Nephron (organoid): ENCODE results near the gene ATP5F1E.
"Not testable (repeated sequence)": the region's sequence is repeated elsewhere in the genome, so short reads cannot be mapped to it uniquely, and the experiment has no call there.

ENCODE experiments used
- H3K27ac Mint-ChIP-seq, 3 experiments: 2 replicates each; pipeline ENCODE4 v1.8.0; 2020; ENCODE audit warnings: mixed read lengths in 3 of 3, mild to moderate bottlenecking in 2 of 3, moderate library complexity in 1 of 3
- H3K27me3 Mint-ChIP-seq: 2 replicates; pipeline ENCODE4 v1.8.0; 2021; ENCODE audit warnings: low read depth, mild to moderate bottlenecking, moderate library complexity, mixed read lengths
- H3K36me3 Mint-ChIP-seq: 2 replicates; pipeline ENCODE4 v1.8.0; 2020; ENCODE audit warnings: low read depth, mixed read lengths
- H3K4me1 Mint-ChIP-seq: 2 replicates; pipeline ENCODE4 v1.8.0; 2020; ENCODE audit warnings: mixed read lengths
- H3K4me3 Mint-ChIP-seq, 3 experiments: 2 replicates each; pipeline ENCODE4 v1.8.0; 2020; ENCODE audit warnings: mild to moderate bottlenecking in 3 of 3, mixed read lengths in 3 of 3, moderate library complexity in 2 of 3
- H3K9me3 Mint-ChIP-seq: 2 replicates; pipeline ENCODE4 v1.8.0; 2020; ENCODE audit warnings: mixed read lengths
- TF ChIP-seq, protein P1 (sequence below), 3 experiments: fragments of 200-600 bp; sonication (generic); IDR thresholded peaks; one replicate each; pipeline ENCODE4 v1.5.0; 2021; ENCODE audit warnings: antibody characterized with exemption in 3 of 3; ENCODE audit not compliant: unreplicated experiment in 3 of 3

The ATP5F1E gene

DNA sequence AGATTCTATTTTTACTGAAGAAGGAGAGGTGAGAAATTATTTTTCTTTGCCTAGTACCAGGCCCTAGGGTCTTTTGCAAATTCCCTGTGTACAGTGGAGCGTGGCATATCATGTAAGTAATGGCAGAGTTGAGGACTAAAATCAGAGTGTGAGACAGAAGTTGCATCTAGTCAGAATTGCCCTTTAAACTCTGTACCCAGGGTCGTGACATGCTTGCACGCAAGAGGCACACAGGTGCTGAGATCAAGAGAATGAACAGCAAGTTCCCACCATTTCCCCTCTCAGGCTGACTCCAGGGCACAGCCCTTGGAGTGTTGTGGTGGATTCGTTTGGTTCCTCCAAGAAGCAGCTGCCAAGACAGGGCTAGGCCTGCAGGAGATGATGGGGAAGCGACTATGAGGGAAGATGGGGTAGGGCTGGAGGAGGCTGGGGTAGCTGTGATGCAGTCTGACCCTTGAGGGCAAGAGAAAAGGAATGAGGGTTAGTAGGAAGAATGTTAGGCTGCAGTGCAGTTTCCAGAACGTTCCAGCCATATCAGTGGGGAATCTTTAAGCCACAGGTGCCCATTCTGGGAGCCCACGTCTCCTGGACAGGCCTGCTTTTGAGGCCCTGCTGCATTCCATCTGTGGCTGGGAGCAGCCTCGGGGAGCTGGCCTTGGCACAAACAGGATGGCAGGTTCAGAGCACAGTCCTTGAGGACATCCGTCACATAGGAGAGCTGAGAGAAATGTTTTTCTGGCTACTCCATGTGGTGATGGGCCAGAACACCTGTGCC lies 44.2 kb downstream of the ATP5F1E start:
- H3K4me1 Mint-ChIP-seq: peaks cover 23% of the 10 kb centered on the region
- TF ChIP-seq, protein P1, sequence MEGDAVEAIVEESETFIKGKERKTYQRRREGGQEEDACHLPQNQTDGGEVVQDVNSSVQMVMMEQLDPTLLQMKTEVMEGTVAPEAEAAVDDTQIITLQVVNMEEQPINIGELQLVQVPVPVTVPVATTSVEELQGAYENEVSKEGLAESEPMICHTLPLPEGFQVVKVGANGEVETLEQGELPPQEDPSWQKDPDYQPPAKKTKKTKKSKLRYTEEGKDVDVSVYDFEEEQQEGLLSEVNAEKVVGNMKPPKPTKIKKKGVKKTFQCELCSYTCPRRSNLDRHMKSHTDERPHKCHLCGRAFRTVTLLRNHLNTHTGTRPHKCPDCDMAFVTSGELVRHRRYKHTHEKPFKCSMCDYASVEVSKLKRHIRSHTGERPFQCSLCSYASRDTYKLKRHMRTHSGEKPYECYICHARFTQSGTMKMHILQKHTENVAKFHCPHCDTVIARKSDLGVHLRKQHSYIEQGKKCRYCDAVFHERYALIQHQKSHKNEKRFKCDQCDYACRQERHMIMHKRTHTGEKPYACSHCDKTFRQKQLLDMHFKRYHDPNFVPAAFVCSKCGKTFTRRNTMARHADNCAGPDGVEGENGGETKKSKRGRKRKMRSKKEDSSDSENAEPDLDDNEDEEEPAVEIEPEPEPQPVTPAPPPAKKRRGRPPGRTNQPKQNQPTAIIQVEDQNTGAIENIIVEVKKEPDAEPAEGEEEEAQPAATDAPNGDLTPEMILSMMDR (IDR thresholded peaks at IDR 0.05; ENCODE audit: unreplicated experiment in 3 of 3): no peak
- H3K4me3 Mint-ChIP-seq: no peak overlapping the region
- H3K36me3 Mint-ChIP-seq: peaks cover 67% of the 10 kb centered on the region
- H3K27ac Mint-ChIP-seq: peak overlapping the region; percentile 18 to 80 (median 62)
- H3K9me3 Mint-ChIP-seq: no peaks in the 10 kb centered on the region
- H3K27me3 Mint-ChIP-seq: no peaks in the 10 kb centered on the region

DNA sequence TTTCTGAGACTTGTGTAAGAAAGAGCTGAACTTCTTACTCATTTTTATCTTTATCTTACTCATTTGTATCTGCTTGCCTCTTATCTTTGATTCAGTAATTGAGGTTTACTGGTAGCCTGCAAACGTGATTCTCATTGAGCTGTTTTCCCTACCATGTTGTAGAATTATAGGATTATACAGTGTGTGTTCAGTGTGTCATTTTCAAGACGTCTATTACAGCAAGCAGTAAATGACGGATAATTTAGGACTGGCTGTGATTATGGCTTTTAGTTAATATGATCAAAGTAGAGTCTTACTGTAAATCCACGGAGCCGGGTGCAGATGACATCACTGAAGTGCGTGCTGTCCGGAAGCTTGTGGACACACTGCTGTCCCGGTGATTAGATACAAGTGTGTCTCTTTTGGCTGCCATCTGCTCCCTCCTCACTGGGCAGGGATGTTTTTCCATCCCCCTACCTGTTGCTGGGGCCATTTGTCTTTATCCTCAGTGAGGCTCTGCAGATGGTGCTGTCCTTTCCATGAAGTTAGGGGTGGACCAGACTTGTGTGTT lies 45.1 kb downstream of the ATP5F1E start:
- H3K4me1 Mint-ChIP-seq: peaks cover 31% of the 10 kb centered on the region
- peak overlapping the region; percentile 18 to 80 (median 62) for H3K27ac Mint-ChIP-seq
- H3K27me3 Mint-ChIP-seq: no peaks in the 10 kb centered on the region
- TF ChIP-seq, protein P1 (IDR thresholded peaks at IDR 0.05; ENCODE audit: unreplicated experiment in 3 of 3): no peak
- peaks cover 63% of the 10 kb centered on the region for H3K36me3 Mint-ChIP-seq
- no peak overlapping the region for H3K4me3 Mint-ChIP-seq
- no peaks in the 10 kb centered on the region for H3K9me3 Mint-ChIP-seq

- no peaks in the 10 kb centered on the region for H3K9me3 Mint-ChIP-seq
- TF ChIP-seq, protein P1 (IDR thresholded peaks at IDR 0.05; ENCODE audit: unreplicated experiment in 3 of 3): no peak
- H3K4me3 Mint-ChIP-seq: peak overlapping the region in 1 of 3 experiments; percentile 24
- peaks cover 31% of the 10 kb centered on the region for H3K4me1 Mint-ChIP-seq
- no peaks in the 10 kb centered on the region for H3K27me3 Mint-ChIP-seq
- peak overlapping the region in 1 of 3 experiments; percentile 62 for H3K27ac Mint-ChIP-seq
- H3K36me3 Mint-ChIP-seq: peaks cover 57% of the 10 kb centered on the region
Measured at GRCh38 chr20:58986286-58986967, 45.7 kb downstream of the ATP5F1E start.

DNA sequence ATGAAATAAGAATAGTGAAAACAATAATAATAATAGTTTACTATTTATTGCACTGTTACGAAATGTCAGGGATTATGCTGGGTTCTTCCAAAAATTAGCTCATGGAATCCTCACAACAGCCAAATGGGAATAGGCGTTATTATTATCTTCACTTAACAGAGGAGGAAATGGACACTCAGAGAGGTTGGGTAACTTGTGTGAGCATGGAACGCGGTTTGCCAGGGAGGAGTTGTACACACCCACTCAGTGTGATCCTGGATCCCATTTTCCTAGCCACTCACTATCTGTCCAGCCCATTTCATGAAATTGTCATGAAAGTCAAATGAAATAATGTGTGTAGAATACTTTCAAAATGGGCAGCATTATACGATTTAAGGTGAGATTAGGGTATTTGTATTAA lies 46.5 kb downstream of the ATP5F1E start:
- TF ChIP-seq, protein P1 (IDR thresholded peaks at IDR 0.05; ENCODE audit: unreplicated experiment in 3 of 3): no peak
- Mint-ChIP-seq H3K4me3 (no peak overlapping the region), H3K36me3 (peaks cover 51% of the 10 kb centered on the region), H3K4me1 (peaks cover 31% of the 10 kb centered on the region), H3K27ac (no peak overlapping the region), H3K27me3 (no peaks in the 10 kb centered on the region), H3K9me3 (no peaks in the 10 kb centered on the region)

- TF ChIP-seq, protein P1 (IDR thresholded peaks at IDR 0.05; ENCODE audit: unreplicated experiment in 3 of 3): no peak
- H3K4me1 Mint-ChIP-seq: peaks cover 31% of the 10 kb centered on the region
- no peaks in the 10 kb centered on the region for H3K9me3 Mint-ChIP-seq
- no peaks in the 10 kb centered on the region for H3K27me3 Mint-ChIP-seq
- H3K4me3 Mint-ChIP-seq: peak overlapping the region in 1 of 3 experiments; percentile 25
- peaks cover 44% of the 10 kb centered on the region for H3K36me3 Mint-ChIP-seq
- H3K27ac Mint-ChIP-seq: peak overlapping the region in 1 of 3 experiments; percentile 12
Measured at GRCh38 chr20:58984691-58985090, 47.4 kb downstream of the ATP5F1E start.

DNA sequence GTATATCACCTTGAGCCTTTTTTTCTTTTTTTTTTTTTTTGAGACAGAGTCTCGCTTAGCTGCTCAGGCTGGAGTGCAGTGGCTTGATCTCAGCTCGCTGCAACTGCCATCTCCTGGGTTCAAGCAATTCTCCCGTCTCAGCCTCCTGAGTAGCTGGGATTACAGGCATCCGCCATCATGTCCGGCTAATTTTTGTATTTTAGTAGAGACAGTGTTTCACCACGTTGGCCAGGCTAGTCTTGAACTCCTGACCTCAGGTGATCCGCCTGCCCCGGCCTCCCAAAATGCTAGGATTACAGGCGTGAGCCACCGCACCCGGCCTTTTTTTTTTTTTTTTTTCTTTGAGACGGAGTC lies 49.0 kb downstream of the ATP5F1E start:
- H3K27me3 Mint-ChIP-seq, H3K9me3 Mint-ChIP-seq, H3K27ac Mint-ChIP-seq: not testable (repeated sequence)
- Mint-ChIP-seq H3K4me1 (peaks cover 31% of the 10 kb centered on the region), H3K4me3 (peak overlapping the region; percentile 90 to 95 (median 93)), H3K36me3 (peaks cover 31% of the 10 kb centered on the region)
